ENCODE measurements around the gene COA8. TPM values are rescaled to one million over a fixed set of nuclear protein-coding genes. Genes with fewer than 3 reads are reported as not detected.
"Not testable (repeated sequence)": the region's sequence is repeated elsewhere in the genome, so short reads cannot be mapped to it uniquely, and the experiment has no call there.

Gene COA8
- total and polyA plus RNA-seq, 2 donors (not counting 3 experiments of a cell fraction or from before 2014, with no cell fraction given), result 19.1 to 46.4 TPM

- Histone ChIP-seq H3K9me3 (replicated peaks; ENCODE audit: control insufficient read depth, insufficient read depth, low read length) (no peaks in the 10 kb centered on the region), H3K9ac (replicated peaks; ENCODE audit: extremely low read depth, insufficient read depth, low read length) (no peak overlapping the region), H3K4me2 (ENCODE audit: insufficient read depth, low read length) (peak overlapping the region; percentile 63), H2AFZ (ENCODE audit: low read depth, low read length) (no peak overlapping the region), H3K27ac (ENCODE audit: insufficient read depth, low read depth, low read length) (no peak overlapping the region), H3K36me3 (ENCODE audit: control insufficient read depth in 2 of 2, extremely low read depth in 1 of 2, insufficient read depth in 2 of 2, low read length in 2 of 2) (no peaks in the 10 kb centered on the region), H3K4me1 (ENCODE audit: control insufficient read depth, extremely low read depth, insufficient read depth, low read length) (peaks cover 13% of the 10 kb centered on the region), H4K20me1 (replicated peaks; ENCODE audit: control insufficient read depth, extremely low read depth, insufficient read depth, low read length) (no peaks in the 10 kb centered on the region), H3K4me3 (replicated peaks in 1 of 3; ENCODE audit: insufficient read depth in 1 of 3, low read depth in 1 of 3, low read length in 3 of 3) (no peak overlapping the region), H3K27me3 (ENCODE audit: control insufficient read depth in 2 of 2, insufficient read depth in 2 of 2, low read length in 2 of 2) (peaks cover 0 to 11% of the 10 kb centered on the region in 2 experiments), H3K9me1 (replicated peaks; ENCODE audit: control insufficient read depth, extremely low read depth, insufficient read depth, low read length) (no peaks in the 10 kb centered on the region), H3K79me2 (ENCODE audit: control insufficient read depth, insufficient read depth, low read length) (no peaks in the 10 kb centered on the region)
- dilution Hi-C loops (cut with MboI; ENCODE audit: extremely low pct_ligation_motif_present, low sequenced_read_pairs) (no loop called here), intact Hi-C loops (cut with micrococcal nuclease) (no loop called here)
- BruUV-seq (replicated peaks), result no TSS peak
- FAIRE-seq (no peak), DNase-seq (ENCODE audit: low read depth, low spot score) (peak; percentile 26)
- no peak for TF ChIP-seq FOS (IDR thresholded peaks at IDR 0.05; ENCODE audit: borderline replicate concordance, insufficient read depth, low read length)
- peak; percentile 4 for TF ChIP-seq EZH2 (IDR thresholded peaks at IDR 0.05; ENCODE audit: borderline replicate concordance, low read depth, low read length, severe bottlenecking)
- no peak for TF ChIP-seq POLR2AphosphoS5 (IDR thresholded peaks at IDR 0.05; ENCODE audit: insufficient read depth, low read depth, low read length)
- ChIA-PET POLR2A (no interaction called here), CTCF (interaction anchor here (0.6 to 1.9 kb wide), 6 partner anchors 9 to 256 kb away, joined by 3 to 6 read pairs (median 3); no protein-coding TSS in a partner anchor)
These were observed 45.1 kb downstream of the COA8 start for GRCh38 chr14:103607822-103608221.

- Histone ChIP-seq H3K27me3 (ENCODE audit: control insufficient read depth in 2 of 2, insufficient read depth in 2 of 2, low read length in 2 of 2) (peaks cover 0 to 11% of the 10 kb centered on the region in 2 experiments), H3K4me1 (ENCODE audit: control insufficient read depth, extremely low read depth, insufficient read depth, low read length) (peaks cover 13% of the 10 kb centered on the region)
- H3K4me3 ChIP-seq (replicated peaks in 1 of 3; ENCODE audit: insufficient read depth in 1 of 3, low read depth in 1 of 3, low read length in 3 of 3); H2AFZ ChIP-seq (ENCODE audit: low read depth, low read length); H3K9ac ChIP-seq (replicated peaks; ENCODE audit: extremely low read depth, insufficient read depth, low read length); POLR2A ChIA-PET; BruUV-seq (replicated peaks); H3K9me1 ChIP-seq (replicated peaks; ENCODE audit: control insufficient read depth, extremely low read depth, insufficient read depth, low read length); dilution Hi-C loops (cut with MboI; ENCODE audit: extremely low pct_ligation_motif_present, low sequenced_read_pairs); H3K4me2 ChIP-seq (ENCODE audit: insufficient read depth, low read length); intact Hi-C loops (cut with micrococcal nuclease); H3K27ac ChIP-seq (ENCODE audit: insufficient read depth, low read depth, low read length); H3K9me3 ChIP-seq (replicated peaks; ENCODE audit: control insufficient read depth, insufficient read depth, low read length); DNase-seq (ENCODE audit: low read depth, low spot score); H4K20me1 ChIP-seq (replicated peaks; ENCODE audit: control insufficient read depth, extremely low read depth, insufficient read depth, low read length); FAIRE-seq; H3K36me3 ChIP-seq (ENCODE audit: control insufficient read depth in 2 of 2, extremely low read depth in 1 of 2, insufficient read depth in 2 of 2, low read length in 2 of 2); H3K79me2 ChIP-seq (ENCODE audit: control insufficient read depth, insufficient read depth, low read length): not testable (repeated sequence)
- CTCF ChIA-PET, result interaction anchor here (1.9 kb wide), 1 partner anchor 19 kb away, joined by 6 read pairs; no protein-coding TSS in a partner anchor
These were observed 46.3 kb downstream of the COA8 start for GRCh38 chr14:103609081-103609480.
